ENCODE data around the gene VTN. TPM values are rescaled to one million over a fixed set of nuclear protein-coding genes. Genes with fewer than 3 reads are reported as not detected.
"Not testable (repeated sequence)": the region's sequence is repeated elsewhere in the genome, so short reads cannot be mapped to it uniquely, and the experiment has no call there.

The VTN gene
- total and polyA plus RNA-seq, 8 donors = 0.42 to 2.2 (median 0.94) TPM

DNA sequence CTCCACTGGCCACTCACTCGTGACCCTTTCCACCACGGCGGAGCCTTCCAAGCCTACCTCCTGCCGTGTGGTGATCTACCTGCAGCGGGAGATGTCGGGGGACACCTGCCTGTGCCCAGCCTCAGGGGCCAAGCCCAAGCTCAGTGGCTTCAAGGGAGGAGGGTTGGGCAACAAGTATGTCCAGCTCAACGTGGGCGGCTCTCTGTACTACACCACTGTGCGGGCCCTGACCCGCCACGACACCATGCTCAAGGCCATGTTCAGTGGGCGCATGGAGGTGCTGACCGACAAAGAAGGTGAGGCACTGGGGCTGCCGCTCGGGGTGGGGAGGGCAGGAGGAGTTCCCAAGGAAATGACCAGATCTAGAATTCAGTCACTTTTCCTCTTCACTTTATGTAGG lies 30.7 kb downstream of the VTN start:
- H3K4me1 ChIP-seq = peaks cover 17 to 52% of the 10 kb centered on the region in 2 donors
- peak overlapping the region in 1 of 2 donors; percentile 97 for H3K27ac ChIP-seq
- H3K4me3 ChIP-seq = no peak overlapping the region
- TF ChIP-seq, protein P1, sequence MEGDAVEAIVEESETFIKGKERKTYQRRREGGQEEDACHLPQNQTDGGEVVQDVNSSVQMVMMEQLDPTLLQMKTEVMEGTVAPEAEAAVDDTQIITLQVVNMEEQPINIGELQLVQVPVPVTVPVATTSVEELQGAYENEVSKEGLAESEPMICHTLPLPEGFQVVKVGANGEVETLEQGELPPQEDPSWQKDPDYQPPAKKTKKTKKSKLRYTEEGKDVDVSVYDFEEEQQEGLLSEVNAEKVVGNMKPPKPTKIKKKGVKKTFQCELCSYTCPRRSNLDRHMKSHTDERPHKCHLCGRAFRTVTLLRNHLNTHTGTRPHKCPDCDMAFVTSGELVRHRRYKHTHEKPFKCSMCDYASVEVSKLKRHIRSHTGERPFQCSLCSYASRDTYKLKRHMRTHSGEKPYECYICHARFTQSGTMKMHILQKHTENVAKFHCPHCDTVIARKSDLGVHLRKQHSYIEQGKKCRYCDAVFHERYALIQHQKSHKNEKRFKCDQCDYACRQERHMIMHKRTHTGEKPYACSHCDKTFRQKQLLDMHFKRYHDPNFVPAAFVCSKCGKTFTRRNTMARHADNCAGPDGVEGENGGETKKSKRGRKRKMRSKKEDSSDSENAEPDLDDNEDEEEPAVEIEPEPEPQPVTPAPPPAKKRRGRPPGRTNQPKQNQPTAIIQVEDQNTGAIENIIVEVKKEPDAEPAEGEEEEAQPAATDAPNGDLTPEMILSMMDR (IDR thresholded peaks at IDR 0.05) = no peak
- intact Hi-C loops (cut with DNase I) = no loop called here
- ATAC-seq (no peak), DNase-seq (no peak)
- H3K27me3 ChIP-seq = no peaks in the 10 kb centered on the region
- H3K9me3 ChIP-seq = no peaks in the 10 kb centered on the region
- peaks cover 0 to 52% of the 10 kb centered on the region in 2 donors for H3K36me3 ChIP-seq

DNA sequence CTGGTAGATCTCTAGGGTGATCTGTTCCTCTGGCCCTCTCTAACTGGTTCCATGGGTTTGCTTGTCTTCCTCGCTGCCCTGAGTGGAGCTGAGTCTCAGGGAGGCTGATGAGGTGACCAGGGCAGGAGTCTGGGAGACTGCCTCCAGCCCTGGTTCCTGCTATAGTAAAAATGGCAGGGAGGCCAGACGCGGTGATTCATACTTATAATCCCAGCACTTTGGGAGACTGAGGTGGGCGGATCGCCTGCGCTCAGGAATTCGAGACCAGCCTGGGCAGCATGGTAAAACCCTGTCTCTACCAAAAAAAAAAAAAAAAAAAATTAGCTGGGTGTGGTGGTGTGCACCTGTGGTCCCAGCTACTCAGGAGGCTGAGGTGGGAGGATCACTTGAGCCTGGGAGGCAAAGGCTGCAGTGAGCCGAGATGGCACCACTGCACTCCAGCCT lies 31.3 kb downstream of the VTN start:
- intact Hi-C loops (cut with DNase I) = not testable (repeated sequence)
- peak overlapping the region; percentile 54 to 97 for H3K27ac ChIP-seq

DNA sequence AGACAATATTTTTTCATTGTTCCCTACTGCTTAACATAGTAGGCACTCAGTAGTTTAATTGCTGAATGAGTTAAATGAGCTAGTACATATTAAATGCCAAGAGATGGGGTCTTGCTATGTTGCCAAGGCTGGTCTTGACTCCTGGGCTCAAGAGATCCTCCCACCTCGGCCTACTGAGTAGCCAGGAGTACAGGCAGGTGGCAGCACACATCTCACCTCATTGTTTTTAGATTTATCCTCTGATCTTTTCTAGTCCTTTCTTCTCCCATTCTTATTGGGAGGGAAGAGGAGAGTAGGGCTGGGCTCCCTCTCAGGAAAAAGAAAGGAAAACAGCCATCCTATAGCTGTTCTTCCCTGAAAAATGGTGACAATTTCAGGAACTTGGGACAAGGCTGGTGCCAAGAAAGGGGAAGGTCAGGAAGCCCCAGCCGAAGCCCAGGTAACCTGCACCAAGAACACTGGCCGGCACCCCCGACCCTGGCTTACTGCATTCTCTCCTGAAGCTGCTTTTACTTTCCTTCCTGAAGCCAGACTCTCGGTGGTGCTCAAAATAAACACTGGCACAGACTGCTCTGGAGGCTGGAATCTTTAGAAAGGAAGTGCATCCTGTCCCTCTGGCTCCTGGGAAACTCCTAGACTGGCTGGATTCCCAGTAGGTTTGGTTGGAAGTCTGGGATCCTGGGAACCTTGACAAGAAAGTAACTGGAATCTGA lies 31.9 kb downstream of the VTN start:
- no peaks in the 10 kb centered on the region for H3K27me3 ChIP-seq
- peak overlapping the region; percentile 54 to 97 for H3K27ac ChIP-seq
- H3K36me3 ChIP-seq = peaks cover 0 to 40% of the 10 kb centered on the region in 2 donors
- DNase-seq (no peak), ATAC-seq (no peak)
- peak overlapping the region in 1 of 2 donors; percentile 6 for H3K4me3 ChIP-seq
- H3K4me1 ChIP-seq = peaks cover 24 to 64% of the 10 kb centered on the region in 2 donors
- intact Hi-C loops (cut with DNase I) = no loop called here
- TF ChIP-seq, protein P1 (IDR thresholded peaks at IDR 0.05) = no peak
- no peaks in the 10 kb centered on the region for H3K9me3 ChIP-seq

More for the DNA sequence above, 31.3 kb downstream of the VTN start:
- DNase-seq, H3K27me3 ChIP-seq, H3K4me3 ChIP-seq, H3K9me3 ChIP-seq, ATAC-seq: not testable (repeated sequence)
- Histone ChIP-seq H3K4me1 (peaks cover 23 to 59% of the 10 kb centered on the region in 2 donors), H3K36me3 (peaks cover 0 to 46% of the 10 kb centered on the region in 2 donors)

DNA sequence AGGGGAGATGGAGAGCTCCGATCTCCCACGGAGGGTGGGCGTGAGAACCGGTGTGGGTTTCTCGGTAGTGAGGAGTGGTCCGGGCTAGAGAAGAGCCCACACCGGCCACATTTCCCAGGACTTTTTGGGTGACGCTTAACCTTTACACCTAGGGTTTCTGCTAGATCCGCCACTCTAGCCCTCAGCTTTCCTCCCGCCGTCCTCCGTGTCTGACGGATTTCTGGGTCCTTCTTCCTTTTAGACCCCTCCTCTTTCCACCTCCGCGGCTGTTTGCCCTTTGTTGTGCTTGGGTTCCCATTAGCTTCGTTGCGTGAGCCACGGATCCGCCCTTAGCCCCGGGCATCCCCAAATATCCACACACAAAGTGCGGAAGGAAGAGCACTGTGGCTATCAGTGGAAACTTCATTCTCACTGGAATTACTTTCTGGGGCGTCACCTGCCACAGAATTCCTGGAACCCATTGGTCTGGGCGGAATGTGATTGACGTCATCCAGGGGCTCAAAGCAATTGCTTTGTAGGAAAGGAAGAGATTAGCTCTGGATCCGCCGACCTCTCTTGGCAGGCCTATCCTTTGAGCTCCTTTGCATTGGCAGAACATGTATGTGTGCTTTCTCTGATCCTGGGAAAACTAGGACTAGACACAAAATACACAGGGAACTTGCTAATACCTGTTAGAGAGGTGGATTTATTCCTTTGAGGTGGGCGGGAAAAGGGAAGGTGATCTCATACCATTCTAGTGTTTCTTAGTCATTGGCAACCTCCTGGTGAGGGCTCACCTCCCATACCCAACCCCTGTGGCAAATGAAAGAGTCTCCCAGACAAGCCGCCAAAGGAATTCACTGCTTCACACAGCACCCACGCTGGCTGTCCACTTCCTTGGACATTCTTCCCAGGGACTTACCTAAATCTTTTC lies 33.9 kb downstream of the VTN start:
- DNase-seq = peak in 3 of 4 donors; percentile 53 to 78 (median 64)
- peak overlapping the region; percentile 97 for H3K27ac ChIP-seq
- peaks cover 0 to 30% of the 10 kb centered on the region in 2 donors for H3K36me3 ChIP-seq
- H3K9me3 ChIP-seq = no peaks in the 10 kb centered on the region
- intact Hi-C loops (cut with DNase I) = no loop called here
- peak overlapping the region; percentile 89 to 97 for H3K4me3 ChIP-seq
- TF ChIP-seq, protein P1 (IDR thresholded peaks at IDR 0.05) = no peak
- ATAC-seq = peak; percentile 50
- peaks cover 24 to 67% of the 10 kb centered on the region in 2 donors for H3K4me1 ChIP-seq
- no peaks in the 10 kb centered on the region for H3K27me3 ChIP-seq

DNA sequence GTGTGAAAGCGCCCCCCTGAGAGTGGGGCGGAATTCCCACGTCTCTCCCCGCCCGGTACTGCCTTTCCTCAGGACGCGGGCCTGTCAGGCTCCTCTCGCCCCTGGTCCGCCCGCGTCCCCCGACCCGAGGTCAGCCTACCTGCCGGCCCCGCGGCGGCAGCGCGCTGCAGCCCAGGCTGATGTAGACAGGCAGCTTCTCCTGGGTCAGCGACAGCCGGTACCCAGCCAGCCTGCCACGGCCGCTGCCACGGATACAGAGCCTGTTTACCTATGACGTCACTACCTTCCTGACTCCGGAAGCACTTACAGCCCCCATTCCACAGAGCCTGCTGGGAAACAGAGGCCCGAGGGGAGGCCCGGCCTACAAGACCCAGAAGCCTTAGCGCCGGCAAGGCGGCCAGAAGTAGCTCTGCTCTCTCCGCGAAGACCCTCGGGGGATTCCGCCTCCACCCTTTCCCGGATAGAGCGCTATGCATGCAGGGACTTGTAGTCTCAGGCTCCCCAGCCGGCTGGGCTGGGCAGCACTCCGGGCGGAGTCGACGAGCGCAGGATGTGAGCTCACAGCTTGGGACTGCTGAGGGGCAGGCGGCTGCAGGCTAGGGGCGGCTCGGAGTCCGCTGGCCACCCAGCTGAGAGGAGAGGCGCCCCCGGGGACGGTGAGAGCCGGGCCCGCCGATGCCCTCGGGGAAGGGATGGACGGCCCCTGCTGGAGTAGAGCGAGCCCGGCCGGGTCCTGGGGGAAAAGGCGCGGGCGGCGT lies 34.7 kb downstream of the VTN start, which contains the start of the genes IFT20 and TNFAIP1:
Gene IFT20, minus strand, starts transcription at position 272 of the 758 bp plus-strand sequence. CDS start 3,487 bp downstream, outside the sequence.
Gene TNFAIP1, plus strand, starts transcription at position 561 of the 758 bp plus-strand sequence. CDS start 3,761 bp downstream, outside the sequence.
- intact Hi-C loops (cut with DNase I) = no loop called here
- Histone ChIP-seq H3K27ac (peak within 1 kb of the TSS; percentile 97), H3K27me3 (no peaks in the 10 kb centered on the region), H3K36me3 (peaks cover 0 to 30% of the 10 kb centered on the region in 2 donors), H3K4me1 (peaks cover 24 to 63% of the 10 kb centered on the region in 2 donors), H3K4me3 (peak within 1 kb of the TSS; percentile 89 to 97), H3K9me3 (no peaks in the 10 kb centered on the region)
- peak; percentile 98 to 100 (median 100) for DNase-seq
- TF ChIP-seq, protein P1 (IDR thresholded peaks at IDR 0.05) = no peak
- peak; percentile 97 for ATAC-seq

Measured in left lung (tissue), 10 donors.